Measurements from ENCODE around the gene NTRK2.

The NTRK2 gene

GRCh38 chr9:84950879-84951811 is 281.6 kb downstream of the NTRK2 start:
- FAIRE-seq = no peak
- TF ChIP-seq TAF1 (IDR thresholded peaks at IDR 0.05; ENCODE audit: borderline replicate concordance, low read depth, low read length) = no peak
- TF ChIP-seq POLR2AphosphoS5 (IDR thresholded peaks at IDR 0.05; ENCODE audit: low read depth, low read length) = no peak
- TF ChIP-seq POLR2A (IDR thresholded peaks at IDR 0.05; ENCODE audit: low read depth, low read length) = no peak
- DNase-seq (ENCODE audit: insufficient read length) = no peak

- TF ChIP-seq POLR2A (IDR thresholded peaks at IDR 0.05; ENCODE audit: low read depth, low read length) = no peak
- TF ChIP-seq POLR2AphosphoS5 (IDR thresholded peaks at IDR 0.05; ENCODE audit: low read depth, low read length) = no peak
- no peak for TF ChIP-seq TAF1 (IDR thresholded peaks at IDR 0.05; ENCODE audit: borderline replicate concordance, low read depth, low read length)
- FAIRE-seq = no peak
- no peak for DNase-seq (ENCODE audit: insufficient read length)
These were observed 283.8 kb downstream of the NTRK2 start for GRCh38 chr9:84953252-84953773.

- DNase-seq (ENCODE audit: insufficient read length) (peak; percentile 50), FAIRE-seq (peak; percentile 88)
- TF ChIP-seq POLR2A (IDR thresholded peaks at IDR 0.05; ENCODE audit: low read depth, low read length) (no peak), POLR2AphosphoS5 (IDR thresholded peaks at IDR 0.05; ENCODE audit: low read depth, low read length) (no peak), TAF1 (IDR thresholded peaks at IDR 0.05; ENCODE audit: borderline replicate concordance, low read depth, low read length) (no peak)
These were observed 284.5 kb downstream of the NTRK2 start for GRCh38 chr9:84953797-84954705.

- FAIRE-seq (no peak), DNase-seq (ENCODE audit: insufficient read length) (no peak)
- TF ChIP-seq POLR2AphosphoS5 (IDR thresholded peaks at IDR 0.05; ENCODE audit: low read depth, low read length) (no peak), POLR2A (IDR thresholded peaks at IDR 0.05; ENCODE audit: low read depth, low read length) (no peak), TAF1 (IDR thresholded peaks at IDR 0.05; ENCODE audit: borderline replicate concordance, low read depth, low read length) (no peak)
These were observed 285.6 kb downstream of the NTRK2 start for GRCh38 chr9:84955155-84955554.

- TF ChIP-seq POLR2AphosphoS5 (IDR thresholded peaks at IDR 0.05; ENCODE audit: low read depth, low read length) (no peak), POLR2A (IDR thresholded peaks at IDR 0.05; ENCODE audit: low read depth, low read length) (no peak), TAF1 (IDR thresholded peaks at IDR 0.05; ENCODE audit: borderline replicate concordance, low read depth, low read length) (no peak)
- FAIRE-seq = no peak
- DNase-seq (ENCODE audit: insufficient read length) = no peak
These were observed 286.4 kb downstream of the NTRK2 start for GRCh38 chr9:84955971-84956370.

- DNase-seq (ENCODE audit: insufficient read length) (no peak), FAIRE-seq (no peak)
- TF ChIP-seq TAF1 (IDR thresholded peaks at IDR 0.05; ENCODE audit: borderline replicate concordance, low read depth, low read length) = no peak
- TF ChIP-seq POLR2A (IDR thresholded peaks at IDR 0.05; ENCODE audit: low read depth, low read length) = no peak
- TF ChIP-seq POLR2AphosphoS5 (IDR thresholded peaks at IDR 0.05; ENCODE audit: low read depth, low read length) = no peak
These were observed 289.8 kb downstream of the NTRK2 start for GRCh38 chr9:84959339-84959738.

GRCh38 chr9:84966876-84967830 is 297.6 kb downstream of the NTRK2 start:
- peak; percentile 79 for FAIRE-seq
- no peak for TF ChIP-seq POLR2A (IDR thresholded peaks at IDR 0.05; ENCODE audit: low read depth, low read length)
- no peak for TF ChIP-seq POLR2AphosphoS5 (IDR thresholded peaks at IDR 0.05; ENCODE audit: low read depth, low read length)
- no peak for TF ChIP-seq TAF1 (IDR thresholded peaks at IDR 0.05; ENCODE audit: borderline replicate concordance, low read depth, low read length)

GRCh38 chr9:84969084-84969483 is 299.6 kb downstream of the NTRK2 start:
- FAIRE-seq (no peak), DNase-seq (ENCODE audit: insufficient read length) (no peak)
- no peak for TF ChIP-seq POLR2A (IDR thresholded peaks at IDR 0.05; ENCODE audit: low read depth, low read length)
- no peak for TF ChIP-seq TAF1 (IDR thresholded peaks at IDR 0.05; ENCODE audit: borderline replicate concordance, low read depth, low read length)
- no peak for TF ChIP-seq POLR2AphosphoS5 (IDR thresholded peaks at IDR 0.05; ENCODE audit: low read depth, low read length)

More at GRCh38 chr9:84966876-84967830, 297.6 kb downstream of the NTRK2 start:
- DNase-seq (ENCODE audit: insufficient read length) = no peak

GRCh38 chr9:84969736-84970135 is 300.2 kb downstream of the NTRK2 start:
- DNase-seq (ENCODE audit: insufficient read length) = no peak
- TF ChIP-seq POLR2A (IDR thresholded peaks at IDR 0.05; ENCODE audit: low read depth, low read length) (no peak), POLR2AphosphoS5 (IDR thresholded peaks at IDR 0.05; ENCODE audit: low read depth, low read length) (no peak), TAF1 (IDR thresholded peaks at IDR 0.05; ENCODE audit: borderline replicate concordance, low read depth, low read length) (no peak)
- FAIRE-seq = no peak

- TF ChIP-seq TAF1 (IDR thresholded peaks at IDR 0.05; ENCODE audit: borderline replicate concordance, low read depth, low read length) (no peak), POLR2A (IDR thresholded peaks at IDR 0.05; ENCODE audit: low read depth, low read length) (no peak), POLR2AphosphoS5 (IDR thresholded peaks at IDR 0.05; ENCODE audit: low read depth, low read length) (no peak)
- FAIRE-seq = no peak
These were observed 300.9 kb downstream of the NTRK2 start for GRCh38 chr9:84970432-84970831.

More at GRCh38 chr9:84970432-84970831, 300.9 kb downstream of the NTRK2 start:
- DNase-seq (ENCODE audit: insufficient read length) = no peak

All from GM12892 (cell line).